T-helper 2 cell treated with Interferon-gamma antibody and Interleukin-4, amounts not matched to agents 5 μg/mL and 100 μg/mL, for 36 hours (primary cell): ENCODE data around the gene SFXN4.
A peak's percentile ranks its signal among the peaks of the same experiment; 100 is the strongest.
"Not testable (repeated sequence)": the region's sequence is repeated elsewhere in the genome, so short reads cannot be mapped to it uniquely, and the experiment has no call there.

ENCODE experiments used
- DNase-seq: peaks from one replicate; pipeline ENCODE4 v3.0.0; 2021; ENCODE audit warnings: low spot score
- H3K27ac Mint-ChIP-seq: one replicate; pipeline ENCODE4 v1.8.0; 2021; ENCODE audit warnings: mild to moderate bottlenecking, mixed read lengths
- H3K27me3 Mint-ChIP-seq: one replicate; pipeline ENCODE4 v1.8.0; 2021; ENCODE audit warnings: low read depth, mixed read lengths
- H3K36me3 Mint-ChIP-seq: one replicate; pipeline ENCODE4 v1.8.0; 2021; ENCODE audit warnings: low read depth, mixed read lengths
- H3K4me1 Mint-ChIP-seq: one replicate; pipeline ENCODE4 v1.8.0; 2021; ENCODE audit warnings: low read depth, mixed read lengths
- H3K4me3 Mint-ChIP-seq: one replicate; pipeline ENCODE4 v1.8.0; 2022; ENCODE audit warnings: mild to moderate bottlenecking, moderate library complexity, mixed read lengths
- H3K9me3 Mint-ChIP-seq: one replicate; pipeline ENCODE4 v1.8.0; 2021; ENCODE audit warnings: mixed read lengths

Gene SFXN4

GRCh38 chr10:119203006-119203405, 37.5 kb upstream of the SFXN4 start:
- no peak for DNase-seq
- Mint-ChIP-seq H3K9me3 (no peaks in the 10 kb centered on the region), H3K36me3 (peaks cover under 1% of the 10 kb centered on the region), H3K4me3 (no peak overlapping the region), H3K27ac (no peak overlapping the region), H3K27me3 (no peaks in the 10 kb centered on the region), H3K4me1 (peaks cover 19% of the 10 kb centered on the region)

GRCh38 chr10:119201233-119201632, 35.7 kb upstream of the SFXN4 start:
- no peak overlapping the region for H3K4me3 Mint-ChIP-seq
- peaks cover 22% of the 10 kb centered on the region for H3K4me1 Mint-ChIP-seq
- H3K9me3 Mint-ChIP-seq = no peaks in the 10 kb centered on the region
- no peaks in the 10 kb centered on the region for H3K36me3 Mint-ChIP-seq
- no peak overlapping the region for H3K27ac Mint-ChIP-seq
- no peak for DNase-seq
- no peaks in the 10 kb centered on the region for H3K27me3 Mint-ChIP-seq

- no peak overlapping the region for H3K4me3 Mint-ChIP-seq
- no peaks in the 10 kb centered on the region for H3K27me3 Mint-ChIP-seq
- peaks cover 26% of the 10 kb centered on the region for H3K4me1 Mint-ChIP-seq
- no peaks in the 10 kb centered on the region for H3K9me3 Mint-ChIP-seq
- no peak for DNase-seq
- H3K36me3 Mint-ChIP-seq = no peaks in the 10 kb centered on the region
- no peak overlapping the region for H3K27ac Mint-ChIP-seq
Measured at GRCh38 chr10:119199231-119199992, 33.9 kb upstream of the SFXN4 start.

- no peaks in the 10 kb centered on the region for H3K9me3 Mint-ChIP-seq
- H3K36me3 Mint-ChIP-seq = no peaks in the 10 kb centered on the region
- H3K4me3 Mint-ChIP-seq = no peak overlapping the region
- no peaks in the 10 kb centered on the region for H3K27me3 Mint-ChIP-seq
- no peak for DNase-seq
- H3K27ac Mint-ChIP-seq = no peak overlapping the region
- H3K4me1 Mint-ChIP-seq = peaks cover 26% of the 10 kb centered on the region
Measured at GRCh38 chr10:119198438-119198837, 32.9 kb upstream of the SFXN4 start.

GRCh38 chr10:119197921-119198320, 32.4 kb upstream of the SFXN4 start:
- Mint-ChIP-seq H3K36me3 (no peaks in the 10 kb centered on the region), H3K27me3 (no peaks in the 10 kb centered on the region), H3K27ac (peak overlapping the region; percentile 13)

GRCh38 chr10:119191881-119192280, 26.4 kb upstream of the SFXN4 start:
- no peak overlapping the region for H3K27ac Mint-ChIP-seq
- peaks cover 25% of the 10 kb centered on the region for H3K4me1 Mint-ChIP-seq
- H3K36me3 Mint-ChIP-seq = no peaks in the 10 kb centered on the region
- no peaks in the 10 kb centered on the region for H3K27me3 Mint-ChIP-seq
- DNase-seq = no peak
- no peaks in the 10 kb centered on the region for H3K9me3 Mint-ChIP-seq
- H3K4me3 Mint-ChIP-seq = no peak overlapping the region

More at GRCh38 chr10:119197921-119198320, 32.4 kb upstream of the SFXN4 start:
- DNase-seq = no peak
- peaks cover 26% of the 10 kb centered on the region for H3K4me1 Mint-ChIP-seq
- no peaks in the 10 kb centered on the region for H3K9me3 Mint-ChIP-seq
- no peak overlapping the region for H3K4me3 Mint-ChIP-seq

- H3K27me3 Mint-ChIP-seq = no peaks in the 10 kb centered on the region
- no peak overlapping the region for H3K4me3 Mint-ChIP-seq
- H3K9me3 Mint-ChIP-seq = no peaks in the 10 kb centered on the region
- DNase-seq = no peak
- H3K27ac Mint-ChIP-seq = peak overlapping the region; percentile 56
- H3K36me3 Mint-ChIP-seq = no peaks in the 10 kb centered on the region
- H3K4me1 Mint-ChIP-seq = peaks cover 25% of the 10 kb centered on the region
Measured at GRCh38 chr10:119190954-119191785, 25.7 kb upstream of the SFXN4 start.

GRCh38 chr10:119190353-119190752, 24.8 kb upstream of the SFXN4 start:
- no peak overlapping the region for H3K27ac Mint-ChIP-seq
- H3K4me3 Mint-ChIP-seq = peak overlapping the region; percentile 40

GRCh38 chr10:119189811-119190282, 24.3 kb upstream of the SFXN4 start:
- DNase-seq = peak; percentile 49
- peak overlapping the region; percentile 3 for H3K27ac Mint-ChIP-seq

More at GRCh38 chr10:119190353-119190752, 24.8 kb upstream of the SFXN4 start:
- Mint-ChIP-seq H3K4me1 (peaks cover 21% of the 10 kb centered on the region), H3K9me3 (no peaks in the 10 kb centered on the region), H3K36me3 (no peaks in the 10 kb centered on the region), H3K27me3 (no peaks in the 10 kb centered on the region)
- DNase-seq = no peak

GRCh38 chr10:119183664-119184412, 18.3 kb upstream of the SFXN4 start:
- Mint-ChIP-seq H3K27me3 (no peaks in the 10 kb centered on the region), H3K4me1 (peaks cover 11% of the 10 kb centered on the region), H3K27ac (peak overlapping the region; percentile 79), H3K36me3 (peaks cover 1% of the 10 kb centered on the region), H3K4me3 (no peak overlapping the region), H3K9me3 (no peaks in the 10 kb centered on the region)
- no peak for DNase-seq

More at GRCh38 chr10:119189811-119190282, 24.3 kb upstream of the SFXN4 start:
- no peaks in the 10 kb centered on the region for H3K27me3 Mint-ChIP-seq
- peaks cover 17% of the 10 kb centered on the region for H3K4me1 Mint-ChIP-seq
- H3K4me3 Mint-ChIP-seq = peak overlapping the region; percentile 40
- H3K36me3 Mint-ChIP-seq = no peaks in the 10 kb centered on the region
- no peaks in the 10 kb centered on the region for H3K9me3 Mint-ChIP-seq

GRCh38 chr10:119180850-119181400, 15.4 kb upstream of the SFXN4 start:
- Mint-ChIP-seq H3K36me3 (peaks cover 18% of the 10 kb centered on the region), H3K4me1 (peaks cover 28% of the 10 kb centered on the region)
- H3K4me3 Mint-ChIP-seq, H3K9me3 Mint-ChIP-seq, H3K27me3 Mint-ChIP-seq, H3K27ac Mint-ChIP-seq, DNase-seq: not testable (repeated sequence)

GRCh38 chr10:119178372-119179119, 13.0 kb upstream of the SFXN4 start, which contains the start of gene PRDX3:
PRDX3 (minus strand) TSS chr10:119178812; CDS start chr10:119178790, 22 bp downstream.
- Mint-ChIP-seq H3K27ac (peak within 1 kb of the TSS; percentile 98), H3K4me1 (peaks cover 28% of the 10 kb centered on the region), H3K36me3 (peaks cover 25% of the 10 kb centered on the region), H3K4me3 (peak within 1 kb of the TSS; percentile 93), H3K27me3 (no peaks in the 10 kb centered on the region), H3K9me3 (no peaks in the 10 kb centered on the region)
- DNase-seq = peak; percentile 91
